Measurements from ENCODE around the gene ALG2. TPM values are rescaled to one million over a fixed set of nuclear protein-coding genes. Genes with fewer than 3 reads are reported as not detected.

The ALG2 gene
- total RNA-seq, 1 donor from 2014 or later = 39.1 TPM

DNA sequence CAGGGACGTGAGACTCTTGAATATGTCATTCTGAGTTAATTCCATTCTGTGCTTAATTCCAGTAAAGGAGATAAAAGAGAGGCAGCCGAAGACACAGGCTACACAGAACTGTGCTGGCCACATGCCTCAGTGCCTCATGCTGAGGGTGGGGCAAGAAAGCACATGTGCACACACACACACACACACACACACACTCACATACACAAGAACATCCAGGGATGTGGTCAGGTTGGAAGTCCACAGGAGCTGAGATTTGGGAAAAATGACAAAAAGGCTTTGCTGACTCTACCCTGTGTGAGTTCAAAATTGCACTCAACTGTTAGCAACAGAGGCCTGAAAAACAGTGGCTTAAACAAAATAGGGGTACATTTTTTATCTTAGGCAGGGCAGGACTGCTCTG is 40.5 kb downstream of the ALG2 start:
- H3K4me3 ChIP-seq (ENCODE audit: low read depth, low read length) = no peak overlapping the region
- TF ChIP-seq, protein P1, sequence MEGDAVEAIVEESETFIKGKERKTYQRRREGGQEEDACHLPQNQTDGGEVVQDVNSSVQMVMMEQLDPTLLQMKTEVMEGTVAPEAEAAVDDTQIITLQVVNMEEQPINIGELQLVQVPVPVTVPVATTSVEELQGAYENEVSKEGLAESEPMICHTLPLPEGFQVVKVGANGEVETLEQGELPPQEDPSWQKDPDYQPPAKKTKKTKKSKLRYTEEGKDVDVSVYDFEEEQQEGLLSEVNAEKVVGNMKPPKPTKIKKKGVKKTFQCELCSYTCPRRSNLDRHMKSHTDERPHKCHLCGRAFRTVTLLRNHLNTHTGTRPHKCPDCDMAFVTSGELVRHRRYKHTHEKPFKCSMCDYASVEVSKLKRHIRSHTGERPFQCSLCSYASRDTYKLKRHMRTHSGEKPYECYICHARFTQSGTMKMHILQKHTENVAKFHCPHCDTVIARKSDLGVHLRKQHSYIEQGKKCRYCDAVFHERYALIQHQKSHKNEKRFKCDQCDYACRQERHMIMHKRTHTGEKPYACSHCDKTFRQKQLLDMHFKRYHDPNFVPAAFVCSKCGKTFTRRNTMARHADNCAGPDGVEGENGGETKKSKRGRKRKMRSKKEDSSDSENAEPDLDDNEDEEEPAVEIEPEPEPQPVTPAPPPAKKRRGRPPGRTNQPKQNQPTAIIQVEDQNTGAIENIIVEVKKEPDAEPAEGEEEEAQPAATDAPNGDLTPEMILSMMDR (conservative IDR thresholded peaks at IDR 0.05; ENCODE audit: low read depth, low read length) = no peak
- DNase-seq (ENCODE audit: low read depth) = no peak

DNA sequence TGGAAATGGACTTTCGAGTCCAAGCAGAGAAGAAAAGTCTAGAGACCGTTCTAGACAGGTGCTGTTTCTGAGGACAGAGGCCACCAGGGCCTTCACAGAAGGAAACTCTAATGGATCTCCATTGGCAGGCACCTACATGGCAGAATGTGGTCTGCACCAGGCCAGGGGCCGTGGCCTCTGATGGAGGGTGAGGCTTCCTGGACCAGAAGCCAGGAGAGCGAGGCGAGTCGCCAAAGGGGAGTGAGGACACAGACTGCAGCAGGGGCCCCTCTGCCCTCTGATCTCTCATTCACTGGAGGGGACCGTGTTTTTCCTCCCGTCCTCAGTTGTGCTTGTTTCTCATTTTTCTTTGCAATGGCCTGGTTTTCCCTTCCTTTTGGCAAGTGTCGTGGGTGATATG is 41.1 kb downstream of the ALG2 start:
- TF ChIP-seq, protein P1 (conservative IDR thresholded peaks at IDR 0.05; ENCODE audit: low read depth, low read length) = no peak
- DNase-seq (ENCODE audit: low read depth) = no peak
- H3K4me3 ChIP-seq (ENCODE audit: low read depth, low read length) = no peak overlapping the region

DNA sequence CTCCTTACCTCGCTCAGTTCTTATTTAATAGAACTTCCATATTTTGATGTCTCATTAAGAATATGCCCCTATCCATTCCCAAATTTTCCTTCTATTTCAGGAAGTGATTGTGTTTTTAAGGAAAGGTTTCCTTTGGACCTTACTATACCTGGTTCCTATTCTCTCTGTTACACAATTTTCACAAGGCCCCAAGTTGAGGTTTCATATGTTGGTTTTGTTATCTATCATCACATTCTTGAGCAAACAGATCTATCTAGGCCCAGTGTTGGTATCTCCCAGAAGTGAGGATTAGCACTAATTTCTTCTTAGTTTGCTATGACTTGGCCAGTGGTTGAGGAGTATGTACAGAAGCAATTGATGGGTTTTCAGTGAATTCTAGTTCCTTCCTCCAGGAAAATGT is 41.5 kb downstream of the ALG2 start:
- TF ChIP-seq, protein P1 (conservative IDR thresholded peaks at IDR 0.05; ENCODE audit: low read depth, low read length) = no peak
- DNase-seq (ENCODE audit: low read depth) = no peak

DNA sequence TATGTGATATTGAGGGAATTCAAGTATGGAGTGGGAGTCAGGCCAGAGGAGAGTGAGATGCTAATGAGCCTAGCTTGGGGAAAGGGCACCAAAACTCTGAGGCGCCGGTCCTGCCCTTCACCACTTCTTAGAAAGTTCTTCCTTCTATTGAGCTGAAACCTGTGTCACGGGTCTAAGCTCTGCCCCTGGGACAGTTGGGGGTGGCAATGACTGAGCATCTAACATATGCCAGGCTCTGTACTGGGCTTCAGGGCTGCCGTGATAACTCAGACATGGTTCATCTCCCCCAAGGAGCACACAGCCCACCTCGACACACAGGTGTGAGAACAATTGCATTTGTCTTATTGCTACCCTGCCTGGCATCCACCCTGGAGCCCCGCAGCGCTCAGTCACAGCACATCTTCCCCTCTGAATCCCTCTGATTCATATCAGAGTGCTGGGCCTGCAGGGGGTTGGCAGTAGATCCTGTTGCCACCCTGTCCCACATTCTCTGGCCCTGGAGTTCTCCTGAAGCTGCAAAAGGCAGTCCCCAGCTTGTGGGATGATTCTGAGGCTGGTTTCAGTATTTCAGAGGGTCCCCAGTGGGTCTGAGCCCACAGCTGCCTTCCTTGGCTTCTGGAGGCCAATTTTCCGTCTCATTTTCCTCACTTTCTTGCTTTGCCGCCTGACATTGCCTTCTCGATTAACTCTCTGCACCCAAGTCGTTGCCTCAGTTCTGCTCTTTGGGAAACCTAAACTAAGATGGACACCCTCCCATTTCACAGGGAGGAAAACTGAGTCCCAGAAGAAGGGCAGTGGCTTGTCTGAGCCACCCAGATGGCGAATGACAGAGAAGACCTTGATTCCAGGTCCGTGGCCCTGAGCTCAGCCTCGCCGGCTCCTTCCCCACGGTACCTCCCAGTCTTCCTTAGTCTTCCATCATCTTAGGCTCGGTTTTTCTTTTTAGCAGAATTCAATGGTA is 42.5 kb downstream of the ALG2 start:
- DNase-seq (ENCODE audit: low read depth) = no peak
- H3K4me3 ChIP-seq (ENCODE audit: low read depth, low read length) = no peak overlapping the region
- TF ChIP-seq, protein P1 (conservative IDR thresholded peaks at IDR 0.05; ENCODE audit: low read depth, low read length) = no peak

More for the DNA sequence above, 41.5 kb downstream of the ALG2 start:
- H3K4me3 ChIP-seq (ENCODE audit: low read depth, low read length) = no peak overlapping the region

DNA sequence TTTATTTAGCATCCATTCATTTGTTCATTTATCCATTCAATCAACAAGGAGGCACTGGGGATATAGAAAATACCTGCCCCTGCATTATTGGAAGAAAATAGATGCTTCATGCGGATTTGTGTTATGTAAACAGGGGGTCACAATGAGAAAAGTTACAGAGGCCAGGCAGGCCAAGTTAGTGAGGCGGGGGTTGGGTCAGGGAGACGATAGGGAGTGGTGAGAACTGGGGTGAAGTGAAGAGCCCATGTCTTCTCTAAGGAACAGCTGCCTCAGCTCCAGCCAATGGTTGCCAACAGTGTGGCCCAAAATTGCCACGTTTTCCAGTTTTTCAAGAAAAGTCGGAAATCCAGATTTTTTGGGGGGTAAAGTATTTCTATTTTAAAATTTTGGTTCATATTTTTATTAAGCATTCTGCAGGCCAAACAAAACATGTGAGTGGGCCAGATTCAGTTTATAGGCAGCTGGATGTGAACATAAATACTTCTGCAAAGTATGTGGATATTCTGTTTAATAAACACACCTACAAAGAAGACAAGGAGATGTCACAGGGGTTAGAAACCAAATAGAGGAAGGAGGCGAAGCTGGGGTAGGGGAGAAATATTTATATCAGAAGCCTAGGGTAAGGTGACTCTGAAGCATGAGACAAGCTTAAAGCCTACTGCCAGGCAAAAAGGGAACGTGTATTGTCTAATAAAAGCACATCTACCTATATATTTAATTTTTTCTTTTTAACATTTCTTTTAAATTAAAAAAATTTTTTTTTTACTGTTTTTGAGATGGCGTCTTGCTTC is 44.0 kb downstream of the ALG2 start:
- TF ChIP-seq, protein P1 (conservative IDR thresholded peaks at IDR 0.05; ENCODE audit: low read depth, low read length) = no peak
- DNase-seq (ENCODE audit: low read depth) = no peak
- H3K4me3 ChIP-seq (ENCODE audit: low read depth, low read length) = no peak overlapping the region

DNA sequence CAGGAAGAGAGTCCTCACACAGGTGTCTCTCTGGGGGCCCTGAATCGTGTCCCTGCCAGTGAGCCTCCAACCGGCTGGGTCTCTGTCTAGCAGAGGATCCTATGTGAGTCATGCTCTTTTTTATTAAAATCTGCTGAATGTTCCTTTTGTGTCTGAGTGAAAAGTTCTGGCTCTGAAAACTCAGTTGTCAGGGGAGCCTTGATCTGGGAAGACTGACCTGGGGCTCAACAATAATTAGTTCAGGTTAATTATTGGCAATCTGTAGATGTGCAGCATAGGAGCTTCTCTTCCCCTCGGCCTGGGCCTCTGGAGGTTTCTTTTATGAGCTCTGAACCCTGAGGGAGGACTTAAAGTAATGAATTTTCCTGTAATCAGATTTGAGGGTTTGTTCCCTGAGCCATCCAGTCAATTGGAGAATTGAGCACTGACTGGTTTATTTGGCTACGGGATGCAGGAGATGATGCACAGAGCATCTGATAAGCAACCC is 45.2 kb downstream of the ALG2 start:
- DNase-seq (ENCODE audit: low read depth) = no peak
- no peak overlapping the region for H3K4me3 ChIP-seq (ENCODE audit: low read depth, low read length)
- TF ChIP-seq, protein P1 (conservative IDR thresholded peaks at IDR 0.05; ENCODE audit: low read depth, low read length) = no peak

Measured in epithelial cell of proximal tubule (primary cell).